Measurements from ENCODE around the gene BIRC7.

Gene BIRC7

GRCh38 chr20:63235399-63235983, at the start of gene BIRC7:
TSS of gene BIRC7 (plus strand) at chr20:63235905. CDS start at chr20:63236097, 192 bp downstream.
- Mint-ChIP-seq H3K4me1 (peaks cover 5% of the 10 kb centered on the region), H3K4me3 (no peak within 1 kb of the TSS), H3K27me3 (peaks cover 20% of the 10 kb centered on the region), H3K9me3 (no peaks in the 10 kb centered on the region), H3K36me3 (ENCODE audit: low read depth) (no peaks in the 10 kb centered on the region), H3K27ac (no peak within 1 kb of the TSS)
- DNase-seq (peak; percentile 22), ATAC-seq (peak; percentile 39)

- peaks cover 12% of the 10 kb centered on the region for H3K27me3 Mint-ChIP-seq
- ATAC-seq (no peak), DNase-seq (no peak)
- H3K27ac Mint-ChIP-seq, result no peak overlapping the region
- no peaks in the 10 kb centered on the region for H3K4me1 Mint-ChIP-seq
- no peaks in the 10 kb centered on the region for H3K36me3 Mint-ChIP-seq (ENCODE audit: low read depth)
- H3K9me3 Mint-ChIP-seq, result no peaks in the 10 kb centered on the region
- no peak overlapping the region for H3K4me3 Mint-ChIP-seq
Measured at GRCh38 chr20:63186084-63186483, 49.6 kb upstream of the BIRC7 start.

- ATAC-seq, result no peak
- Mint-ChIP-seq H3K4me1 (no peaks in the 10 kb centered on the region), H3K27me3 (peaks cover 6% of the 10 kb centered on the region), H3K9me3 (no peaks in the 10 kb centered on the region), H3K27ac (no peak overlapping the region), H3K4me3 (no peak overlapping the region), H3K36me3 (ENCODE audit: low read depth) (no peaks in the 10 kb centered on the region)
- DNase-seq, result no peak
Measured at GRCh38 chr20:63186528-63187316, 49.0 kb upstream of the BIRC7 start.

- H3K27ac Mint-ChIP-seq, result no peak overlapping the region
- H3K4me1 Mint-ChIP-seq, result no peaks in the 10 kb centered on the region
- no peaks in the 10 kb centered on the region for H3K36me3 Mint-ChIP-seq (ENCODE audit: low read depth)
- DNase-seq, result no peak
- ATAC-seq, result no peak
- no peaks in the 10 kb centered on the region for H3K27me3 Mint-ChIP-seq
- no peak overlapping the region for H3K4me3 Mint-ChIP-seq
- no peaks in the 10 kb centered on the region for H3K9me3 Mint-ChIP-seq
Measured at GRCh38 chr20:63187338-63188158, 48.2 kb upstream of the BIRC7 start.

GRCh38 chr20:63188159-63188442, 47.6 kb upstream of the BIRC7 start:
- DNase-seq (no peak), ATAC-seq (no peak)
- Mint-ChIP-seq H3K36me3 (ENCODE audit: low read depth) (no peaks in the 10 kb centered on the region), H3K27me3 (no peaks in the 10 kb centered on the region), H3K9me3 (no peaks in the 10 kb centered on the region), H3K4me3 (no peak overlapping the region), H3K27ac (no peak overlapping the region), H3K4me1 (no peaks in the 10 kb centered on the region)

- no peak overlapping the region for H3K27ac Mint-ChIP-seq
- no peaks in the 10 kb centered on the region for H3K4me1 Mint-ChIP-seq
Measured at GRCh38 chr20:63188641-63189321, 46.9 kb upstream of the BIRC7 start.

GRCh38 chr20:63189322-63189642, 46.4 kb upstream of the BIRC7 start:
- H3K27ac Mint-ChIP-seq, result no peak overlapping the region
- H3K27me3 Mint-ChIP-seq, result no peaks in the 10 kb centered on the region
- no peaks in the 10 kb centered on the region for H3K9me3 Mint-ChIP-seq
- no peak for ATAC-seq
- no peak for DNase-seq
- H3K36me3 Mint-ChIP-seq (ENCODE audit: low read depth), result no peaks in the 10 kb centered on the region
- H3K4me3 Mint-ChIP-seq, result no peak overlapping the region
- no peaks in the 10 kb centered on the region for H3K4me1 Mint-ChIP-seq

More at GRCh38 chr20:63188641-63189321, 46.9 kb upstream of the BIRC7 start:
- no peaks in the 10 kb centered on the region for H3K36me3 Mint-ChIP-seq (ENCODE audit: low read depth)
- no peaks in the 10 kb centered on the region for H3K9me3 Mint-ChIP-seq
- DNase-seq, result no peak
- H3K4me3 Mint-ChIP-seq, result no peak overlapping the region
- ATAC-seq, result no peak
- no peaks in the 10 kb centered on the region for H3K27me3 Mint-ChIP-seq

- Mint-ChIP-seq H3K27ac (no peak overlapping the region), H3K36me3 (ENCODE audit: low read depth) (peaks cover 3% of the 10 kb centered on the region), H3K9me3 (no peaks in the 10 kb centered on the region), H3K27me3 (no peaks in the 10 kb centered on the region), H3K4me3 (no peak overlapping the region), H3K4me1 (no peaks in the 10 kb centered on the region)
- ATAC-seq (no peak), DNase-seq (no peak)
Measured at GRCh38 chr20:63189846-63190559, 45.7 kb upstream of the BIRC7 start.

GRCh38 chr20:63190828-63191227, 44.9 kb upstream of the BIRC7 start:
- no peak overlapping the region for H3K27ac Mint-ChIP-seq
- H3K27me3 Mint-ChIP-seq, result no peaks in the 10 kb centered on the region

GRCh38 chr20:63191400-63191799, 44.3 kb upstream of the BIRC7 start:
- ATAC-seq, result no peak
- Mint-ChIP-seq H3K4me3 (no peak overlapping the region), H3K4me1 (peaks cover 3% of the 10 kb centered on the region)

More at GRCh38 chr20:63190828-63191227, 44.9 kb upstream of the BIRC7 start:
- DNase-seq, result no peak
- Mint-ChIP-seq H3K9me3 (no peaks in the 10 kb centered on the region), H3K4me3 (no peak overlapping the region), H3K36me3 (ENCODE audit: low read depth) (peaks cover 6% of the 10 kb centered on the region), H3K4me1 (no peaks in the 10 kb centered on the region)
- ATAC-seq, result no peak

GRCh38 chr20:63192721-63193120, 43.0 kb upstream of the BIRC7 start:
- H3K4me1 Mint-ChIP-seq, result peaks cover 15% of the 10 kb centered on the region
- DNase-seq (no peak), ATAC-seq (no peak)
- no peak overlapping the region for H3K27ac Mint-ChIP-seq
- no peak overlapping the region for H3K4me3 Mint-ChIP-seq
- H3K9me3 Mint-ChIP-seq, result no peaks in the 10 kb centered on the region
- H3K36me3 Mint-ChIP-seq (ENCODE audit: low read depth), result peaks cover 14% of the 10 kb centered on the region
- H3K27me3 Mint-ChIP-seq, result no peaks in the 10 kb centered on the region

More at GRCh38 chr20:63191400-63191799, 44.3 kb upstream of the BIRC7 start:
- no peak overlapping the region for H3K27ac Mint-ChIP-seq
- DNase-seq, result no peak
- H3K27me3 Mint-ChIP-seq, result no peaks in the 10 kb centered on the region
- no peaks in the 10 kb centered on the region for H3K9me3 Mint-ChIP-seq
- peaks cover 10% of the 10 kb centered on the region for H3K36me3 Mint-ChIP-seq (ENCODE audit: low read depth)

- no peak for DNase-seq
- no peak overlapping the region for H3K4me3 Mint-ChIP-seq
Measured at GRCh38 chr20:63194007-63194796, 41.5 kb upstream of the BIRC7 start.

GRCh38 chr20:63194797-63195173, 40.9 kb upstream of the BIRC7 start:
- ATAC-seq, result no peak
- H3K4me3 Mint-ChIP-seq, result no peak overlapping the region
- H3K36me3 Mint-ChIP-seq (ENCODE audit: low read depth), result peaks cover 20% of the 10 kb centered on the region
- DNase-seq, result no peak
- no peaks in the 10 kb centered on the region for H3K9me3 Mint-ChIP-seq
- peaks cover 22% of the 10 kb centered on the region for H3K4me1 Mint-ChIP-seq
- no peak overlapping the region for H3K27ac Mint-ChIP-seq
- H3K27me3 Mint-ChIP-seq, result no peaks in the 10 kb centered on the region

More at GRCh38 chr20:63194007-63194796, 41.5 kb upstream of the BIRC7 start:
- peaks cover 16% of the 10 kb centered on the region for H3K36me3 Mint-ChIP-seq (ENCODE audit: low read depth)
- no peaks in the 10 kb centered on the region for H3K9me3 Mint-ChIP-seq
- no peak for ATAC-seq
- H3K4me1 Mint-ChIP-seq, result peaks cover 22% of the 10 kb centered on the region
- no peak overlapping the region for H3K27ac Mint-ChIP-seq
- H3K27me3 Mint-ChIP-seq, result no peaks in the 10 kb centered on the region

All from activated naive CD8-positive, alpha-beta T cell treated with anti-CD3 and anti-CD28 coated beads, Interleukin-2, amount 50 U/mL, for 24 hours (primary cell).